HG02571 (cell line): ENCODE data around the gene SEPTIN3.
A peak's percentile ranks its signal among the peaks of the same experiment; 100 is the strongest.

ENCODE experiments used
- ATAC-seq: cut with Tn5 transposase; IDR thresholded peaks from one replicate; pipeline ENCODE4 v1.9.1; 2021; ENCODE audit warnings: mild to moderate bottlenecking, moderate library complexity; ENCODE audit not compliant: unreplicated experiment

SEPTIN3 gene

GRCh38 chr22:41969110-41969646, at the start of gene SEPTIN3:
SEPTIN3 (plus strand) TSS chr22:41969443; CDS start chr22:41971493, 2,050 bp downstream.
- ATAC-seq = no peak

GRCh38 chr22:41920271-41920976, 48.8 kb upstream of the SEPTIN3 start:
- peak; percentile 16 for ATAC-seq

- no peak for ATAC-seq
Measured at GRCh38 chr22:41922328-41922727, 46.9 kb upstream of the SEPTIN3 start.

- ATAC-seq = no peak
Measured at GRCh38 chr22:41922940-41923594, 46.2 kb upstream of the SEPTIN3 start.

- no peak for ATAC-seq
Measured at GRCh38 chr22:41923595-41924276, 45.5 kb upstream of the SEPTIN3 start.

GRCh38 chr22:41925783-41926460, 43.3 kb upstream of the SEPTIN3 start:
- ATAC-seq = peak; percentile 38

- ATAC-seq = no peak
Measured at GRCh38 chr22:41927813-41928212, 41.4 kb upstream of the SEPTIN3 start.

GRCh38 chr22:41928593-41929417, 40.4 kb upstream of the SEPTIN3 start:
- no peak for ATAC-seq

GRCh38 chr22:41929418-41929810, 39.8 kb upstream of the SEPTIN3 start:
- ATAC-seq = no peak

GRCh38 chr22:41931701-41932269, 37.5 kb upstream of the SEPTIN3 start:
- ATAC-seq = no peak

- no peak for ATAC-seq
Measured at GRCh38 chr22:41932353-41932752, 36.9 kb upstream of the SEPTIN3 start.

GRCh38 chr22:41933411-41934177, 35.6 kb upstream of the SEPTIN3 start:
- ATAC-seq = no peak

GRCh38 chr22:41934284-41935014, 34.8 kb upstream of the SEPTIN3 start:
- no peak for ATAC-seq

GRCh38 chr22:41935015-41935351, 34.3 kb upstream of the SEPTIN3 start:
- no peak for ATAC-seq

GRCh38 chr22:41935509-41935908, 33.7 kb upstream of the SEPTIN3 start:
- ATAC-seq = no peak

- ATAC-seq = no peak
Measured at GRCh38 chr22:41936894-41937169, 32.4 kb upstream of the SEPTIN3 start.

GRCh38 chr22:41939981-41940831, 29.0 kb upstream of the SEPTIN3 start:
- peak; percentile 50 for ATAC-seq
